Immature natural killer cell (primary cell): ENCODE results near the gene LHX1. TPM values are rescaled to one million over a fixed set of nuclear protein-coding genes. Genes with fewer than 3 reads are reported as not detected.

ENCODE experiments used
- DNase-seq, 3 donors: peaks; one replicate each; pipeline ENCODE4 v3.0.0; 2022; ENCODE audit warnings: mixed read lengths in 1 of 3
- H3K27ac Mint-ChIP-seq, 6 donors: one replicate each; pipeline ENCODE4 v1.8.0; 2020; ENCODE audit warnings: mixed read lengths in 6 of 6, mild to moderate bottlenecking in 5 of 6, inconsistent platforms in 4 of 6, moderate library complexity in 3 of 6
- H3K27me3 Mint-ChIP-seq, 3 donors: one replicate each; pipeline ENCODE4 v1.8.0; 2020 to 2021; ENCODE audit warnings: low read depth in 3 of 3, mild to moderate bottlenecking in 3 of 3, mixed read lengths in 3 of 3, moderate library complexity in 3 of 3, inconsistent platforms in 1 of 3
- H3K36me3 Mint-ChIP-seq, 3 donors: one replicate each; pipeline ENCODE4 v1.8.0; 2020; ENCODE audit warnings: mixed read lengths in 3 of 3, inconsistent platforms in 2 of 3, mild to moderate bottlenecking in 2 of 3
- H3K4me1 Mint-ChIP-seq, 2 donors: one replicate each; pipeline ENCODE4 v1.8.0; 2020; ENCODE audit warnings: inconsistent platforms in 2 of 2, mild to moderate bottlenecking in 2 of 2, mixed read lengths in 2 of 2, moderate library complexity in 1 of 2
- H3K4me3 Mint-ChIP-seq, 5 donors: one replicate each; pipeline ENCODE4 v1.8.0; 2020; ENCODE audit warnings: mild to moderate bottlenecking in 5 of 5, mixed read lengths in 5 of 5, inconsistent platforms in 3 of 5, moderate library complexity in 3 of 5
- H3K9me3 Mint-ChIP-seq, 6 donors: one replicate each; pipeline ENCODE4 v1.8.0; 2020; ENCODE audit warnings: mild to moderate bottlenecking in 6 of 6, mixed read lengths in 6 of 6, inconsistent platforms in 4 of 6, moderate library complexity in 3 of 6
- polyA plus RNA-seq, 3 donors: library from polyadenylated mRNA; unstranded; fragments of 300-500 nt; fragmentation: Illumina TruSeq; gene quantifications; one replicate each; pipeline ENCODE4 v1.2.3, GENCODE V29; 2021

The LHX1 gene
- polyA plus RNA-seq, 3 donors from 2014 or later: not detected

GRCh38 chr17:36930583-36930900, 6.7 kb upstream of the LHX1 start:
- DNase-seq: no peak
- Mint-ChIP-seq H3K4me1 (peaks cover 48 to 49% of the 10 kb centered on the region in 2 donors), H3K9me3 (peaks cover 0 to 4% (median 0%) of the 10 kb centered on the region in 6 donors), H3K36me3 (peaks cover 0 to 8% (median 5%) of the 10 kb centered on the region in 3 donors), H3K27ac (no peak overlapping the region), H3K4me3 (no peak overlapping the region), H3K27me3 (peaks cover 46 to 60% (median 47%) of the 10 kb centered on the region in 3 donors)

DNA sequence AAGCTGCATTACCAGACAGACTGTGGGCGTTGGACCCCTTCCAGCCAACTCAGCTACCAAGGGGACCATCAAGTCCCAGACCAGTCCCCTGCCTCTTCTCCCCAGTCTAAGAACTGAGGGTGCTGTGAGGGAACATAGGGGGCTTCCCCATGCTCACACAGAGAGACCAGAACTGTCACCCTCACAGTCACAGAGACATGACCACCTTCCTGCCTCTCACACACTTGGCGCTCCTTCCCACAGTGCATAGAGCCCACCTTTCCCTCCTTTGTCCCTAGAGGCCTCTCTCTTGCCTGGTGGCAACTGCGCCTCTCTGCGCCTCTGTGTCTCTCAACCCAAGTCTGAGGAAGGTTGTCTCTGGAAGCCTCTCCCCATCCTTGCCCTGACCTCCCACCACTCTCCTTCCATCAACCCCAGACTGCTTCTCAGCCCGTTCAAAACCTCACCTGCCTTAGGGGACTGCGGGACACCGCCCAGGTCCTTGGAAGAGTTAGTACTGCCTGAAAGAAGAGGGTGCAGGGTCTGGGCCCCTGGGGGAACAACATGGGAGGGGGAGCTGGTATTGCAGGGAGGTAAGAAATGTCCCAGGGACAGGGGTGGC, 6.1 kb upstream of the LHX1 start:
- H3K4me1 Mint-ChIP-seq: peaks cover 55% of the 10 kb centered on the region in 2 donors
- peaks cover 0 to 4% (median 0%) of the 10 kb centered on the region in 6 donors for H3K9me3 Mint-ChIP-seq
- no peak overlapping the region for H3K27ac Mint-ChIP-seq
- DNase-seq: no peak
- peaks cover 0 to 8% (median 5%) of the 10 kb centered on the region in 3 donors for H3K36me3 Mint-ChIP-seq
- peaks cover 52 to 66% (median 53%) of the 10 kb centered on the region in 3 donors for H3K27me3 Mint-ChIP-seq
- H3K4me3 Mint-ChIP-seq: peak overlapping the region in 1 of 5 donors; percentile 25

DNA sequence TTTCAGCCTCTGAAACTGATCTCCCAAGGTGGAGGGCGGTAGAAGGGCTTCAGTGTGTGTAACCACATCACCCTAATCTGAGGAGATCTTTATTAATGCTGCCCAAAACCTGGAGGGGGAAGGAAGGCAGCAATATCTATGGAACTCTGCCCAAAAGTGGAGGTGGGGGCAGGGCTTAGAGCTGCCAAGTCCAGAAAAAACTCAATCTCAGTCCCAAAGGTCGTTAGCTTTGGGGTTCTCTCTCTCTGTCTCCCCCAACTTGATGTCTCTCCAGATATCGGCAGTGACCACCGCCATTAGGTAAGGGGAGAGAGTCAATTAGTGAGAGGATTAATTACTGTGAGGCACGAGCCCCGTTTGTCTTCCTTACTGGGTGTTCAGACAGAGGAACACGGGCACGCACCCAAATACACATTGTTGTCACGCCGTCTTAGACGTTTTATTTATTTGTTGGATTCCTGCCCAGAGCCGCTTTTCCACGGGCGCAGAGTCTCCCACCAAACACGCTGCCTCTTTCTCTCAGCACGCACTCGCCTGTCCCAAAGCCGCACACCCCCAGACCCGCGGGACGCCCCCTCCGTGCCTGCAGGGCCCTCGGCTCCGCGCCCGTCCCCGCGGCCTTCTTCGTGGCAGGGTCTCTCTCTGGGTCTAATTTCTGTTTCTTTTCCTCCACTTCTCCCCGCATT, 5.4 kb upstream of the LHX1 start:
- H3K4me1 Mint-ChIP-seq: peaks cover 57 to 58% of the 10 kb centered on the region in 2 donors

GRCh38 chr17:36932383-36932693, 4.9 kb upstream of the LHX1 start:
- peaks cover 0 to 8% (median 5%) of the 10 kb centered on the region in 3 donors for H3K36me3 Mint-ChIP-seq
- H3K27ac Mint-ChIP-seq: peak overlapping the region in 1 of 6 donors; percentile 10
- H3K4me1 Mint-ChIP-seq: peaks cover 62 to 63% of the 10 kb centered on the region in 2 donors
- peak overlapping the region; percentile 43 to 76 (median 71) for H3K4me3 Mint-ChIP-seq
- peaks cover 0 to 4% (median 0%) of the 10 kb centered on the region in 6 donors for H3K9me3 Mint-ChIP-seq
- no peak for DNase-seq
- H3K27me3 Mint-ChIP-seq: peaks cover 52 to 71% (median 59%) of the 10 kb centered on the region in 3 donors

More for the DNA sequence above, 5.4 kb upstream of the LHX1 start:
- DNase-seq: no peak
- H3K36me3 Mint-ChIP-seq: peaks cover 0 to 8% (median 5%) of the 10 kb centered on the region in 3 donors
- H3K27ac Mint-ChIP-seq: peak overlapping the region in 1 of 6 donors; percentile 10
- peak overlapping the region; percentile 43 to 76 (median 71) for H3K4me3 Mint-ChIP-seq
- peaks cover 0 to 4% (median 0%) of the 10 kb centered on the region in 6 donors for H3K9me3 Mint-ChIP-seq
- peaks cover 52 to 69% (median 54%) of the 10 kb centered on the region in 3 donors for H3K27me3 Mint-ChIP-seq

DNA sequence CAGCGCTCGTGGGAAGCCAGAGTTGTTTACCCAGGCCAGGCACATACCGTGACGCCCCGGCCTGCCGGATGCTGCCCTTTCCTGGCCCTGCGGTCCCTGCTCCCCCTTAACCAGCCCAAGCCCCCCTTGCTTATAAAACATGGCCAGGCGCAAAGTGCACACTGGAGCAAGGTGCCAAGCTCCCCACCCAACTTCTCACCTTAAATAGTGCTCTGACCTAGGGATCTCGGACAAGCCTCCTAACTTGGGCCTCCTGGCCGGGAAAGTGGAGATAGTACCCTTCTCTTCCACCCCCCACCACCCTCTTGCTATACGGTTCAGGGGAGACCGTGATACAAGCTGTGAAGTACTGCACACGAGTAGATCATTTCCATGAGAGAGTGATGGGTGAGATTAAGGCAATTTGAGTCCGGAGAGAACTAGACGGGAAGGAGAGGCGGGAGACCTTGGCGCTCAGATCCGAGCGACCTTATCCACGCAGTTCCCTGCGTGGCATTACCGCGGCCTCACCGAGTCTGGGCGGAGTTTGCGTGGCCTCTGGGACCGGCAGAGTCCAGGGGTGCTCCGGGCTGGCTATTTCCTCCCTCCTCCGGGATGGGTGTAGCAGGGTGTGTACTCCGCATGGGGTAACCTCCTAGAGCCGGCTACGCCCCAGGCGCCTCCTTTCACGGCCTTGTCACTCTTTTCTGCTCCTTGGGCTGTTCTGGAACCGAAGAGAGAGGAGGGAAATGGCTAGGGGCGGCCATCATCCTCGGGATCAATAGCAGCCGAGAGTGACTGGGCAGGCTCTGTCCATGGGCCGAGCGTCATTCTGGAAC, 4.4 kb upstream of the LHX1 start:
- DNase-seq: no peak
- Mint-ChIP-seq H3K27me3 (peaks cover 53 to 71% (median 59%) of the 10 kb centered on the region in 3 donors), H3K4me1 (peaks cover 64 to 65% of the 10 kb centered on the region in 2 donors), H3K36me3 (peaks cover 0 to 6% (median 5%) of the 10 kb centered on the region in 3 donors), H3K9me3 (peaks cover 0 to 4% (median 0%) of the 10 kb centered on the region in 6 donors), H3K4me3 (peak overlapping the region in 4 of 5 donors; percentile 1 to 51 (median 36)), H3K27ac (no peak overlapping the region)

- peaks cover 53 to 76% (median 61%) of the 10 kb centered on the region in 3 donors for H3K27me3 Mint-ChIP-seq
These were observed 3.6 kb upstream of the LHX1 start for GRCh38 chr17:36933512-36934143.

GRCh38 chr17:36934144-36934691, 3.1 kb upstream of the LHX1 start:
- Mint-ChIP-seq H3K36me3 (peaks cover 0 to 3% (median 0%) of the 10 kb centered on the region in 3 donors), H3K27ac (peak overlapping the region in 1 of 6 donors; percentile 15), H3K9me3 (peaks cover 0 to 4% (median 0%) of the 10 kb centered on the region in 6 donors), H3K4me1 (peaks cover 60 to 62% of the 10 kb centered on the region in 2 donors), H3K4me3 (peak overlapping the region; percentile 58 to 79 (median 73)), H3K27me3 (peaks cover 52 to 79% (median 61%) of the 10 kb centered on the region in 3 donors)
- no peak for DNase-seq

More at GRCh38 chr17:36933512-36934143, 3.6 kb upstream of the LHX1 start:
- peak overlapping the region in 1 of 6 donors; percentile 15 for H3K27ac Mint-ChIP-seq
- DNase-seq: no peak
- H3K9me3 Mint-ChIP-seq: peaks cover 0 to 4% (median 0%) of the 10 kb centered on the region in 6 donors
- peaks cover 61 to 62% of the 10 kb centered on the region in 2 donors for H3K4me1 Mint-ChIP-seq
- peaks cover 0 to 5% (median 3%) of the 10 kb centered on the region in 3 donors for H3K36me3 Mint-ChIP-seq
- H3K4me3 Mint-ChIP-seq: peak overlapping the region; percentile 58 to 79 (median 73)

DNA sequence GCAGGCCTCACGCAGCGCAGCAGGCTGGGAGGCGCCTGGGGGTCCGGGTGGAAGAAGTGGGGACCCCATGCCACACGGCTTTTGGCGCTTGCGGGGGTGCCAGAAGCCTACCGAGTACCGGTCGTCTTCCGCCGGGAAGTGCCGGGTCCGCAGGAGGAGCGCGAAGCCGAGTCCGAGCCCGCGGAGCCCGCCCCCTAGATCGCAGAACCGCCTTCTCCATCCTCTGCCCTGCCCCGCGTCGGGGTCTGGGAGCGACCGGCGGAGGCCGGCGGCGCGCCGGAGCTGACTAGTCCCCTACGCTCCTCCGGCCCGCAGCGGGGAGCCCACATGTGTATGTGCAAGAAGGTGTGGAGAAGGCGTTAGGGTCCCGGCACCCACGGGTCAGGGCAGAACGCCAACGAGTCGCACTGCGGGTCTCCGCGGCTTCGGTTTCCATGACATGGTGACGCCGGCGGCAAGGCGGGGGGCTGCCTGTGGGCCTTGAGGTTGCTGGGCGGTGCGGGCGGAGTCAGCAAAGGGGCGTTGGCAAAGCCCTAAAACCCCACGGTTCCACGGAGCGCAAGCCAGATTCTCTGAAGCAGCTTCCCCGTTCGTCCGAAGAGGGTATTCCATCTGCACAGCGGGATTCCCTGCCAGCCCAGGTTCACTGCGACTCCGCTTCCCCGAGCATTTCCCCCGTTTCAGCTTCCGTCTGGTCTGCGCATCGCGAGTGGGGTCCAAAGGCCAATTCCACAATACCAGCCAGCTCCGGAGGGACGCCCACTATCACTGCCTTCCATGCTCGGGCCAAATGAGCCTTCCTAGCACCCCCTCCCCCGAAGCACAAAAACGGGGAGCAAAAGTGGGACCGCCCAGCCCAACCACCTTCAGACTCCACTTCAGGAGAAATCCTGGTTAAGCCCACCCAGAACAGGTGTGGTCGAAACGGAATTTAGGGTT, 2.3 kb upstream of the LHX1 start:
- Mint-ChIP-seq H3K27ac (no peak overlapping the region), H3K4me1 (peaks cover 59 to 64% of the 10 kb centered on the region in 2 donors), H3K4me3 (peak overlapping the region; percentile 52 to 80 (median 77)), H3K36me3 (peaks cover 0 to 3% (median 0%) of the 10 kb centered on the region in 3 donors), H3K9me3 (peaks cover 0 to 4% (median 0%) of the 10 kb centered on the region in 6 donors), H3K27me3 (peaks cover 58 to 80% (median 64%) of the 10 kb centered on the region in 3 donors)
- peak in 1 of 3 donors; percentile 47 for DNase-seq

- DNase-seq: no peak
- Mint-ChIP-seq H3K9me3 (peaks cover 0 to 4% (median 0%) of the 10 kb centered on the region in 6 donors), H3K36me3 (peaks cover 0 to 3% (median 0%) of the 10 kb centered on the region in 3 donors), H3K4me3 (peak overlapping the region; percentile 45 to 80 (median 77)), H3K27ac (no peak overlapping the region), H3K4me1 (peaks cover 60 to 64% of the 10 kb centered on the region in 2 donors), H3K27me3 (peaks cover 57 to 86% (median 64%) of the 10 kb centered on the region in 3 donors)
These were observed 1.4 kb upstream of the LHX1 start for GRCh38 chr17:36935671-36936454.

DNA sequence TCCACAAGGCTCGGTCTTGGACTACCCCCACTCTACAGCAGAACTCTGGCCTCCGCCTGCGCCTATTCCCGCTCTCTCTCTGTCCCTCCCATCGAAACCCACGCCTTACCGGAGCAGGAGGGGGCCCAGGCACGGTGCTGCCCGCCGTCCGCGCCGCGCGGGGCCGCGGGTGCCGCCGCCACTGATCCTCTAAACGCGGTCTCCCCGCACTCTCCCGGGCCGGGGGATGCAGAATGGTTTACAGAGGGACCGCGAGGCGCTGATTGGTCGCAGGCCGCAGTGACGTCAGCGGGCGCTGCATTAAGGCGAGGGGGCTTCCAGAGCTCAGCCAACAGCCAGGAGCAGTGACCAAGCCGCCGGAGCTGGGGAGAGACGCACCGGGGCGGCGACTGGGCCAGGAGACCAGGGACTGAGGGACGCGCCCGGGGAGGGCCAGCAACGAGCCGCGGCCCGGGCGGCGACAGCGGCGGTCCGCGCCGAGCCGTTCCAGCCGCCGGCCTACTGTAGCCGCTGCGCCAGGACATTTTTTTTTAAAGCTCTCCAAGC, 747 bp upstream of the LHX1 start:
- H3K27me3 Mint-ChIP-seq: peaks cover 59 to 88% (median 67%) of the 10 kb centered on the region in 3 donors
- no peak overlapping the region for H3K27ac Mint-ChIP-seq
- DNase-seq: no peak
- H3K4me3 Mint-ChIP-seq: peak overlapping the region; percentile 71 to 87 (median 77)
- H3K9me3 Mint-ChIP-seq: peaks cover 0 to 4% (median 0%) of the 10 kb centered on the region in 6 donors
- peaks cover 0 to 3% (median 0%) of the 10 kb centered on the region in 3 donors for H3K36me3 Mint-ChIP-seq
- peaks cover 62 to 68% of the 10 kb centered on the region in 2 donors for H3K4me1 Mint-ChIP-seq

DNA sequence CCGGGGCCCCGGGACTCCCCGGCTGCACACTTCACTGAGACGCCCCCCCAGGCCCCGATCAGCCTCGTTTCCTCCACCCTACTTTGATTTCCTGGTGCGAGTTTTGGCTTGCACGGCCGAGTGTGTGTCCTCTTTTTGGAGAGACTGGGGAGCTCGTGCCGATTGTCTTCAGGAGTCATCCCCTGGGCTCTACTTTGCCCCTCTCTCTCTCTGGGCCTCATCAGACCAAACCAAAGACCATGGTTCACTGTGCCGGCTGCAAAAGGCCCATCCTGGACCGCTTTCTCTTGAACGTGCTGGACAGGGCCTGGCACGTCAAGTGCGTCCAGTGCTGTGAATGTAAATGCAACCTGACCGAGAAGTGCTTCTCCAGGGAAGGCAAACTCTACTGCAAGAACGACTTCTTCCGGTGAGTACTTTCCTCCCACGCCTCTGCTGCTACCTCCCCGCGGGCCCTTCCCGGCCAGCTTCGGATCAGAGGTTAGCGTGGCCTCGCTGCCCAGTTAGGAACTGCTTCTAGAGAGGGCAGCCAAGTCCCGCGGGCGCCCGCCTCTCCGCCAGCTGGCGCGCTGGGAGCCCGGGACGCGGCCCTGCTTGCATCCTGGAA, 787 bp downstream of the LHX1 start:
- peaks cover 0 to 2% (median 0%) of the 10 kb centered on the region in 6 donors for H3K9me3 Mint-ChIP-seq
- DNase-seq: peak in 1 of 3 donors; percentile 15
- H3K4me3 Mint-ChIP-seq: peak overlapping the region; percentile 66 to 87 (median 77)
- H3K27ac Mint-ChIP-seq: peak overlapping the region in 1 of 6 donors; percentile 49
- no peaks in the 10 kb centered on the region for H3K36me3 Mint-ChIP-seq
- peaks cover 54 to 80% (median 59%) of the 10 kb centered on the region in 3 donors for H3K27me3 Mint-ChIP-seq
- peaks cover 53 to 57% of the 10 kb centered on the region in 2 donors for H3K4me1 Mint-ChIP-seq
